ENCODE measurements around the gene ABCC4. TPM values are rescaled to one million over a fixed set of nuclear protein-coding genes. Genes with fewer than 3 reads are reported as not detected.

Gene ABCC4
- polyA plus RNA-seq, 4 donors = 9.4 to 22.8 (median 21.4) TPM

- DNase-seq (ENCODE audit: low read depth in 4 of 4, low spot score in 3 of 4) = no peak
Observed at GRCh38 chr13:95235974-95236373, 65.3 kb downstream of the ABCC4 start.

- no peak for DNase-seq (ENCODE audit: low read depth in 4 of 4, low spot score in 3 of 4)
Observed at GRCh38 chr13:95235199-95235756, 66.0 kb downstream of the ABCC4 start.

GRCh38 chr13:95234242-95234641, 67.0 kb downstream of the ABCC4 start:
- DNase-seq (ENCODE audit: low read depth in 4 of 4, low spot score in 3 of 4) = no peak

- no peak for DNase-seq (ENCODE audit: low read depth in 4 of 4, low spot score in 3 of 4)
Observed at GRCh38 chr13:95233026-95233635, 68.1 kb downstream of the ABCC4 start.

- DNase-seq (ENCODE audit: low read depth in 4 of 4, low spot score in 3 of 4) = no peak
Observed at GRCh38 chr13:95231393-95231792, 69.9 kb downstream of the ABCC4 start.

GRCh38 chr13:95229855-95230254, 71.4 kb downstream of the ABCC4 start:
- DNase-seq (ENCODE audit: low read depth in 4 of 4, low spot score in 3 of 4) = no peak

- DNase-seq (ENCODE audit: low read depth in 4 of 4, low spot score in 3 of 4) = no peak
Observed at GRCh38 chr13:95228130-95228529, 73.1 kb downstream of the ABCC4 start.

- DNase-seq (ENCODE audit: low read depth in 4 of 4, low spot score in 3 of 4) = peak in 3 of 4 donors; percentile 27 to 32 (median 28)
Observed at GRCh38 chr13:95226932-95227695, 74.1 kb downstream of the ABCC4 start.

GRCh38 chr13:95226476-95226875, 74.8 kb downstream of the ABCC4 start:
- no peak for DNase-seq (ENCODE audit: low read depth in 4 of 4, low spot score in 3 of 4)

GRCh38 chr13:95226050-95226449, 75.2 kb downstream of the ABCC4 start:
- DNase-seq (ENCODE audit: low read depth in 4 of 4, low spot score in 3 of 4) = no peak

- DNase-seq (ENCODE audit: low read depth in 4 of 4, low spot score in 3 of 4) = no peak
Observed at GRCh38 chr13:95224064-95224463, 77.2 kb downstream of the ABCC4 start.

- DNase-seq (ENCODE audit: low read depth in 4 of 4, low spot score in 3 of 4) = no peak
Observed at GRCh38 chr13:95222733-95223018, 78.6 kb downstream of the ABCC4 start.

GRCh38 chr13:95221971-95222732, 79.1 kb downstream of the ABCC4 start:
- DNase-seq (ENCODE audit: low read depth in 4 of 4, low spot score in 3 of 4) = no peak

GRCh38 chr13:95220611-95221010, 80.6 kb downstream of the ABCC4 start:
- DNase-seq (ENCODE audit: low read depth in 4 of 4, low spot score in 3 of 4) = no peak

GRCh38 chr13:95217920-95218830, 83.1 kb downstream of the ABCC4 start:
- no peak for DNase-seq (ENCODE audit: low read depth in 4 of 4, low spot score in 3 of 4)

- DNase-seq (ENCODE audit: low read depth in 4 of 4, low spot score in 3 of 4) = no peak
Observed at GRCh38 chr13:95216182-95216581, 85.1 kb downstream of the ABCC4 start.

- DNase-seq (ENCODE audit: low read depth in 4 of 4, low spot score in 3 of 4) = no peak
Observed at GRCh38 chr13:95212983-95213850, 88.0 kb downstream of the ABCC4 start.

GRCh38 chr13:95209109-95209508, 92.1 kb downstream of the ABCC4 start:
- DNase-seq (ENCODE audit: low read depth in 4 of 4, low spot score in 3 of 4) = no peak

GRCh38 chr13:95207769-95208366, 93.4 kb downstream of the ABCC4 start:
- no peak for DNase-seq (ENCODE audit: low read depth in 4 of 4, low spot score in 3 of 4)
